Tibial nerve (tissue), 3 donors: ENCODE data around the gene INO80E.

Source experiments
- POLR2A ChIP-seq, 2 donors: fragments of 450-650 bp; IDR thresholded peaks; one replicate each; pipeline ENCODE4 v1.6.1; 2017; ENCODE audit warnings: antibody characterized with exemption in 2 of 2, mild to moderate bottlenecking in 2 of 2, moderate library complexity in 2 of 2
- TF ChIP-seq, protein P1 (sequence below), 5 experiments: fragments of 200-600 bp in 3 of 5; fragments of 450-650 bp in 2 of 5; sonication (generic) in 3 of 5; IDR thresholded peaks; one replicate each; pipeline ENCODE4 v1.5.1; 2016 to 2019; ENCODE audit warnings: antibody characterized with exemption in 5 of 5, mild to moderate bottlenecking in 3 of 5, moderate library complexity in 2 of 5

GRCh38 chr16:29959293-29959692 lies 36.7 kb upstream of the INO80E start:
- TF ChIP-seq, protein P1, sequence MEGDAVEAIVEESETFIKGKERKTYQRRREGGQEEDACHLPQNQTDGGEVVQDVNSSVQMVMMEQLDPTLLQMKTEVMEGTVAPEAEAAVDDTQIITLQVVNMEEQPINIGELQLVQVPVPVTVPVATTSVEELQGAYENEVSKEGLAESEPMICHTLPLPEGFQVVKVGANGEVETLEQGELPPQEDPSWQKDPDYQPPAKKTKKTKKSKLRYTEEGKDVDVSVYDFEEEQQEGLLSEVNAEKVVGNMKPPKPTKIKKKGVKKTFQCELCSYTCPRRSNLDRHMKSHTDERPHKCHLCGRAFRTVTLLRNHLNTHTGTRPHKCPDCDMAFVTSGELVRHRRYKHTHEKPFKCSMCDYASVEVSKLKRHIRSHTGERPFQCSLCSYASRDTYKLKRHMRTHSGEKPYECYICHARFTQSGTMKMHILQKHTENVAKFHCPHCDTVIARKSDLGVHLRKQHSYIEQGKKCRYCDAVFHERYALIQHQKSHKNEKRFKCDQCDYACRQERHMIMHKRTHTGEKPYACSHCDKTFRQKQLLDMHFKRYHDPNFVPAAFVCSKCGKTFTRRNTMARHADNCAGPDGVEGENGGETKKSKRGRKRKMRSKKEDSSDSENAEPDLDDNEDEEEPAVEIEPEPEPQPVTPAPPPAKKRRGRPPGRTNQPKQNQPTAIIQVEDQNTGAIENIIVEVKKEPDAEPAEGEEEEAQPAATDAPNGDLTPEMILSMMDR (IDR thresholded peaks at IDR 0.05): no peak
- TF ChIP-seq POLR2A (IDR thresholded peaks at IDR 0.05): no peak
